Parathyroid adenoma (tissue), 2 donors: Measurements from ENCODE around the gene VSIG10L2.

Experiments used
- H2AFZ ChIP-seq: fragments of 300-600 bp; sonication (generic); one replicate; pipeline ENCODE4 v1.7.0; 2017; ENCODE audit warnings: antibody characterized with exemption, mild to moderate bottlenecking
- H3K27ac ChIP-seq: fragments of 300-600 bp; sonication (generic); one replicate; pipeline ENCODE4 v1.7.0; 2017
- H3K27me3 ChIP-seq: fragments of 300-600 bp; sonication (generic); one replicate; pipeline ENCODE4 v1.7.0; 2017; ENCODE audit warnings: low read length; ENCODE audit not compliant: control insufficient read depth, insufficient read depth
- H3K36me3 ChIP-seq: fragments of 300-600 bp; sonication (generic); one replicate; pipeline ENCODE4 v1.7.0; 2017; ENCODE audit warnings: low read length; ENCODE audit not compliant: control insufficient read depth, insufficient read depth
- H3K4me1 ChIP-seq: fragments of 300-600 bp; sonication (generic); one replicate; pipeline ENCODE4 v1.7.0; 2017; ENCODE audit warnings: control low read depth
- H3K4me2 ChIP-seq: fragments of 300-600 bp; sonication (generic); one replicate; pipeline ENCODE4 v1.7.0; 2017; ENCODE audit warnings: low read length
- H3K4me3 ChIP-seq: fragments of 300-600 bp; sonication (generic); one replicate; pipeline ENCODE4 v1.7.0; 2017; ENCODE audit warnings: low read depth, low read length
- H3K79me2 ChIP-seq: fragments of 300-600 bp; sonication (generic); one replicate; pipeline ENCODE4 v1.7.0; 2017; ENCODE audit warnings: control low read depth
- H3K9ac ChIP-seq: fragments of 300-600 bp; sonication (generic); one replicate; pipeline ENCODE4 v1.7.0; 2017; ENCODE audit warnings: mild to moderate bottlenecking
- H3K9me3 ChIP-seq: fragments of 300-600 bp; sonication (generic); one replicate; pipeline ENCODE4 v1.7.0; 2017; ENCODE audit warnings: low read length; ENCODE audit not compliant: control insufficient read depth
- TF ChIP-seq, protein P1 (sequence below): fragments of 300-600 bp; sonication (generic); IDR thresholded peaks from one replicate; pipeline ENCODE4 v1.7.0; 2017; ENCODE audit warnings: antibody characterized with exemption, mild to moderate bottlenecking
- donor health status: primary hyperparathyroidism.

The VSIG10L2 gene

DNA sequence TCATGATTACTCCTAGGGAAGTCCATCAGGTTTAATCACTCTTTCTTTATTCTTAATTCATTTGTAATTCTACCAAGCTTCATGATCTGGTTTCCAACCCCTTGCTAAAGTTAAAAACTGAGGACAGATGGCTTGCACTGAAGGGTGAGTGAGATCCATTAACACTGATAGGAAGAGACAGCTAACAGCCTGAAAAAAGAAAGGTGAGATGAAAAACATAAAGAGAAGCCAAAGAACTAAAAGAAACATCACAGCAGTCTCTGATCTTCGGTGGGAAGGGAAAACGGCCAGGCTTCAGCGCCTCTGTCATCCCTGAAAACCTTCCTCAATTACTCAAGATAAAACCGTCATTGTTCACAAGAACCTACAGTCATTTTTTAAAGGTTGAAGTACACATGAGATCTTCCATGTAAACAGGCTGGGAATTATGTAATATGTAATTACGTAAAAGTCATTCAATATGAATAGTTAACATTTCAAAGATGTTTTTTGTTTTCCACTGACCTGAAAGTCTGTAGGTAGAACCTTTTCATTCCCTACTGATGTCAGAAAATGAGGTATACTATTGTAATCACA, 41.3 kb downstream of the VSIG10L2 start:
- Histone ChIP-seq H3K79me2 (no peaks in the 10 kb centered on the region), H3K9ac (no peak overlapping the region), H2AFZ (no peak overlapping the region), H3K4me3 (no peak overlapping the region), H3K27me3 (no peaks in the 10 kb centered on the region), H3K9me3 (no peaks in the 10 kb centered on the region), H3K4me2 (no peak overlapping the region), H3K36me3 (no peaks in the 10 kb centered on the region), H3K4me1 (no peaks in the 10 kb centered on the region), H3K27ac (no peak overlapping the region)
- TF ChIP-seq, protein P1, sequence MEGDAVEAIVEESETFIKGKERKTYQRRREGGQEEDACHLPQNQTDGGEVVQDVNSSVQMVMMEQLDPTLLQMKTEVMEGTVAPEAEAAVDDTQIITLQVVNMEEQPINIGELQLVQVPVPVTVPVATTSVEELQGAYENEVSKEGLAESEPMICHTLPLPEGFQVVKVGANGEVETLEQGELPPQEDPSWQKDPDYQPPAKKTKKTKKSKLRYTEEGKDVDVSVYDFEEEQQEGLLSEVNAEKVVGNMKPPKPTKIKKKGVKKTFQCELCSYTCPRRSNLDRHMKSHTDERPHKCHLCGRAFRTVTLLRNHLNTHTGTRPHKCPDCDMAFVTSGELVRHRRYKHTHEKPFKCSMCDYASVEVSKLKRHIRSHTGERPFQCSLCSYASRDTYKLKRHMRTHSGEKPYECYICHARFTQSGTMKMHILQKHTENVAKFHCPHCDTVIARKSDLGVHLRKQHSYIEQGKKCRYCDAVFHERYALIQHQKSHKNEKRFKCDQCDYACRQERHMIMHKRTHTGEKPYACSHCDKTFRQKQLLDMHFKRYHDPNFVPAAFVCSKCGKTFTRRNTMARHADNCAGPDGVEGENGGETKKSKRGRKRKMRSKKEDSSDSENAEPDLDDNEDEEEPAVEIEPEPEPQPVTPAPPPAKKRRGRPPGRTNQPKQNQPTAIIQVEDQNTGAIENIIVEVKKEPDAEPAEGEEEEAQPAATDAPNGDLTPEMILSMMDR, result no peak

DNA sequence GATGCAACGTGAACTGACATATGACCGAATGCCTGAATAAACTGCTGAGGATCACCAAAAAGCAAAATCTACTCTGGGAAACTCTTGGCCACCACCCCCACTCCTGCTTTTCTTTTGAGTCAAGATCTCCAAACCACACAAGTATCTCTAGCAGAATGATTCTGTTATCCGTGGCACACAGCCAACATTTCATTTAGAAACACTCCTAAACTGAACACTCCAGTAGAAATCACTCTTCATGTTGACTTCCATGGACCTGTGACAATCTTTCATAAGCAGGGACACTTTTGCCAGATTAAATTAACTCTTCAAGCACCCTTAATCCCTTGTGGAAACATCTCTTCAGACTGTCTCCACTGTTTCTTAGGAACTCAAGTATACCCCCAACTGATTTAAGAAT, 44.4 kb downstream of the VSIG10L2 start:
- Histone ChIP-seq H3K36me3 (no peaks in the 10 kb centered on the region), H3K9me3 (no peaks in the 10 kb centered on the region), H3K4me1 (no peaks in the 10 kb centered on the region), H3K79me2 (no peaks in the 10 kb centered on the region), H2AFZ (no peak overlapping the region), H3K9ac (no peak overlapping the region), H3K27ac (no peak overlapping the region), H3K27me3 (no peaks in the 10 kb centered on the region), H3K4me2 (no peak overlapping the region), H3K4me3 (no peak overlapping the region)
- TF ChIP-seq, protein P1, result no peak

DNA sequence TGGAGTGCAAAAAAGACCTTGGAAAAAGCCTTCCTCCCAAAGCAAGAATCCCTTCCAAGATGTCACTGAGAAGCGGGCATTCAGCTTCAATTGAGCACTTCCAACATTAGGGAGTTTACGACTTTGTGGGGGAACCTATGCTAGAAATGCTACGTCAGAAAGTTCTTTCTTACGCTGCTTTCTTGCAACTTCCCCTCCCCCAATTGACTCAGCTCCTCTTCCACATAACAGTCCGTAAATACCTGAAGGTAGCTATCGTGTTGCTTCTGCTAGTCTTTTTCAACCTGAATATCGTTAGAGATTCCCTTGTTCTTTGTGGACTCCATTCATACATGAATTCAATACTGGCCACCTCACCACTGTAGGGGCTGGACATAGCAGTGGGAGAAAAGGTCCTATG, 47.0 kb downstream of the VSIG10L2 start:
- Histone ChIP-seq H3K36me3 (no peaks in the 10 kb centered on the region), H2AFZ (no peak overlapping the region)

DNA sequence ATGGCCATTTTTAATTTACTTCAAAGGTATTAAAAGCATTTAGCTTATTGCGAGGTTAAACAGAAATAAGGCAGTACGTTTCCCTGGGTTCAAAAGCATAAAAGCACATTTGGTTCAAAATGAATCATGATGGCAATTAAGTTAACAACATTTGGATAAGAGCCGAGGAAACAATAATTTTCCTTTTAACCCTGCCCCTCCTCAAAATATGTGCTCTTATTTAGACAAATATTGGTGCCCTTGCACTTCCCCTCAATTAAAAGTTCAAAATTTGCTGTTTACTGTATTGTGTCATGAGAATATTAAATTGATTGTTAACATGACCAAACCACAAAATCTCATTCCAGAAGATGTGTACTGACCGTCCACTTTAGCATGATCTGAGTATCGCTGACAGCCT, 48.7 kb downstream of the VSIG10L2 start:
- Histone ChIP-seq H3K4me2 (no peak overlapping the region), H3K79me2 (no peaks in the 10 kb centered on the region), H3K4me1 (no peaks in the 10 kb centered on the region), H3K9ac (no peak overlapping the region), H3K27ac (no peak overlapping the region), H3K4me3 (no peak overlapping the region), H3K36me3 (no peaks in the 10 kb centered on the region), H3K9me3 (no peaks in the 10 kb centered on the region), H3K27me3 (no peaks in the 10 kb centered on the region), H2AFZ (no peak overlapping the region)
- TF ChIP-seq, protein P1, result no peak

More for the DNA sequence above, 47.0 kb downstream of the VSIG10L2 start:
- Histone ChIP-seq H3K27ac (no peak overlapping the region), H3K4me3 (no peak overlapping the region), H3K4me2 (no peak overlapping the region), H3K9me3 (no peaks in the 10 kb centered on the region), H3K9ac (no peak overlapping the region), H3K79me2 (no peaks in the 10 kb centered on the region), H3K27me3 (no peaks in the 10 kb centered on the region), H3K4me1 (no peaks in the 10 kb centered on the region)
- TF ChIP-seq, protein P1, result no peak

DNA sequence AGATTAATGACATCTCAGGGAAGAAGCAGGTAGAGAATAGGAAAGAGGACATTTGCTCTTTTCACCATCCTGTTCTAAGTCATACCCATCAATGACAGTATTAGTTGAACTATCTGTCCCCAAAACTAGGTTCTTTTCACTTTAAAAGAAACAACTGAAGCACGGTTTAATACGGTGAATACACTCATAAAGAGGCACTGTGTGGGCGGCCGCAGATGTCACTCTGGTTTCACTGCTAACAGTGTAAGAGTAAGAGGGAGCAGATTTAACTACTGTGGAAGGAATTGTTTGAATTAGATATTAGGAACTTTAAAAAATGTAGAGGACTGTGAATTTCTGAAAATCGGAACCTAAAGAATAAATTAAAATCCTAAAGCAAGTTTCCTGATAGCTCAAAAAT, 49.5 kb downstream of the VSIG10L2 start:
- Histone ChIP-seq H3K4me1 (no peaks in the 10 kb centered on the region), H3K4me2 (no peak overlapping the region), H2AFZ (no peak overlapping the region), H3K9me3 (no peaks in the 10 kb centered on the region), H3K36me3 (no peaks in the 10 kb centered on the region), H3K79me2 (no peaks in the 10 kb centered on the region), H3K4me3 (no peak overlapping the region), H3K27me3 (no peaks in the 10 kb centered on the region), H3K9ac (no peak overlapping the region), H3K27ac (no peak overlapping the region)
- TF ChIP-seq, protein P1, result no peak
